ENCODE results near the gene UGT1A8.

UGT1A8 gene

DNA sequence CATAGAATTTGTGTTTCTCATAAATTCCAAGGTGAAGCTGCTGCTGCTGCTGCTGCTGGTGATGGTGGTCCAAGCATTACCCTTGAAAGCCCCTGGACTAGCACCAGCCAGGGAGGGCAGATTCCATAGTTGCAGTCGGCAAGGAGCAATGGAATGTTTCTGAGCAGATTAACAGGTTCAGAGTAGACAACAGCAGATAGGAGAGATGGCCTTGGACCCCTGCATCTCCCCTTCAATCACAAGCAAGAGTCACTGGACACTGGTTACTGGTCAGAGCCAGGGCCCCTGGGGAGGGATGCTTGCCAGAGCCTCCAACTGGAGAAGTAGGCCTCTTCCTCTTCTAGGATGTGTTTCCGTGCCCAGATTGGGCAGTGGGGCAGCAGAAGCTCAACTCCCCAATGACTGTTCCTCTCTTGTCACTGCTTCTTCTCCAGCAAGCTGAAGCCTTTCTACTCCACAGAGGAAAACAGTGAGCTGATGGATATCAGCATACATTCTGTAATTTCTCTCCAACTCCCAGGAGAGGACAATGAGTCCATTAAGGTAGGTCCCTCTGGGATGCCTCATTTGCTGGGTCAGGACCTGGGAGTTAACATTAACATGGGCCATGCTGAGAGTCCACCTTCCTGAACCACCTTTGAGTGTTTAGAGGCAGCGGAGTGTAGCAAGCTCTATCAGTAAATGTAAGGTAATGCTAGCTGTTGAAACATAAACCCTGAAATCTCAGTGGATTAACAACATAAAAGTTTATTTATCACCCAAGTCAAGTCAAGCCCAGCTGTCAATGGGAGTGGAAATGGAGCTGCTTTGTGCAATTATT lies 196.0 kb downstream of the UGT1A8 start:
- no peaks in the 10 kb centered on the region for H3K4me1 ChIP-seq (ENCODE audit: control insufficient read depth, insufficient read depth, low read length, poor library complexity, severe bottlenecking)
- H3K4me3 ChIP-seq (ENCODE audit: extremely low read depth, insufficient read depth, low read length, poor library complexity, severe bottlenecking), result no peak overlapping the region
- H3K27ac ChIP-seq (ENCODE audit: low read depth, low read length, severe bottlenecking), result no peak overlapping the region
- no peaks in the 10 kb centered on the region for H3K36me3 ChIP-seq (ENCODE audit: control insufficient read depth, insufficient read depth, low read length)
- no peaks in the 10 kb centered on the region for H3K9me3 ChIP-seq (ENCODE audit: control insufficient read depth, low read length)
- WGBS, 2 experiments (ENCODE audit: insufficient coverage in 2 of 2), result 78 to 93% methylated on average over 2 of the region's 3 CpGs

DNA sequence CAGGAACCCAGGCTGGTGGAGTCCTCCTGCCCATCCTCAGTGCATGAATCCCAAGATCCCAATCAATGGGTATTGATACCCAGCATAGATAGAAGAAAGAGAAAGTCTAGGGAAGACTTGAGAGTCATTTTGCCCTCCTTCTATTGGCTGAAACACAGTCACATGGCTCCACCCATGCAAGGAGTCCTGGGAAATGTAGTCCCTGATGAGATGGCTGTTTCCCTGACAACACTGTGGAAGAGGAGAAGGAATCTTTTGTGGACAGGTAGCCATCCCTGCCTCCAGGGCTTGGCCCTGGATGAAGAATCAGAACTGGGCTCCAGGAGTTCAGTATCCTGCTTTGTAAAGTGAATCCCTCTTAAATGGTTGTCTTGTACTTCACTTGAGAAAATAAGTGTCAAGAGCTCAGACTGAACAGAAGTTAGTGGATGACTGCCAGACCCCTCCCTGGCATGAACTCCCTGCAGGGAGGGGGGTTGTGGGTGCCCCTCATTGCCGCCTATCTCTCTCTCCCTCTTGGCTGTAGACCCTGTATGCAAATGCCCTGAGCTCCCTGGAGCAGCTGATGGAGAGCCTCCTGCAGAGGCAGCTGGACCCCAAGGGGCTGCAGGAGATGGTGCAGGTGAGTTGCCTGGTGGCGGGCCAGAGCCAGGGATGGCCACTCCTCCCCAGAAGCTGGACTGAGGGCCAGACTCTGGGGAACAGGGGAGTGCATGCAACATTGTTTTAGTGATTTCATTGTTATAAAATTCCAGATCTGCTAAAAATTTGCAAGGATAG lies 196.8 kb downstream of the UGT1A8 start:
- whole genome bisulfite sequencing, 2 experiments (ENCODE audit: insufficient coverage in 2 of 2), result 79 to 100% methylated on average over 1 to 2 of the region's 2 CpGs
- no peaks in the 10 kb centered on the region for H3K9me3 ChIP-seq (ENCODE audit: control insufficient read depth, low read length)
- no peaks in the 10 kb centered on the region for H3K36me3 ChIP-seq (ENCODE audit: control insufficient read depth, insufficient read depth, low read length)
- H3K4me1 ChIP-seq (ENCODE audit: control insufficient read depth, insufficient read depth, low read length, poor library complexity, severe bottlenecking), result no peaks in the 10 kb centered on the region
- no peak overlapping the region for H3K4me3 ChIP-seq (ENCODE audit: extremely low read depth, insufficient read depth, low read length, poor library complexity, severe bottlenecking)
- no peak overlapping the region for H3K27ac ChIP-seq (ENCODE audit: low read depth, low read length, severe bottlenecking)

DNA sequence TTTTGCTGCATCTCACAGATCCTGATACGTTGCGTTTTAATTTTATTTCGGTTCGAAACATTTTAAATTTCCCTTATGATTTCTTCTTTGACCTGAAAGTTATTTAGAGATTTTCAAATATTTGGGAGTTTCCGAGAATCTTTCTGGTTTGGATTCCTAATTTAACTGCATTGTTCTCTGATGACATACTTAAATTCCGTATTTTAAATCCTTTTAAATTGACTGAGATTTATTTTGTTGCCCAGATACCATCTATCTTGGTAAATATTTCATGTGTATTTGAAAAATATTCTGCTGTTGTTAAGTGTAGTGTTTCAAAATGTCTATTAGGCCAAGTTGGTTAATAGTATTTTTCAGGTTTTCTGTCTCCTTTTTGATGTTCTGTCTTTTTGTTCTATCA lies 198.4 kb downstream of the UGT1A8 start:
- Histone ChIP-seq H3K4me3 (ENCODE audit: extremely low read depth, insufficient read depth, low read length, poor library complexity, severe bottlenecking) (no peak overlapping the region), H3K36me3 (ENCODE audit: control insufficient read depth, insufficient read depth, low read length) (no peaks in the 10 kb centered on the region), H3K27ac (ENCODE audit: low read depth, low read length, severe bottlenecking) (no peak overlapping the region), H3K9me3 (ENCODE audit: control insufficient read depth, low read length) (no peaks in the 10 kb centered on the region), H3K4me1 (ENCODE audit: control insufficient read depth, insufficient read depth, low read length, poor library complexity, severe bottlenecking) (no peaks in the 10 kb centered on the region)
- WGBS, 2 experiments (ENCODE audit: insufficient coverage in 2 of 2), result 100% methylated on average over 1 of the region's 6 CpGs; no CpG with 5 or more reads in 1 of the 2 experiments

DNA sequence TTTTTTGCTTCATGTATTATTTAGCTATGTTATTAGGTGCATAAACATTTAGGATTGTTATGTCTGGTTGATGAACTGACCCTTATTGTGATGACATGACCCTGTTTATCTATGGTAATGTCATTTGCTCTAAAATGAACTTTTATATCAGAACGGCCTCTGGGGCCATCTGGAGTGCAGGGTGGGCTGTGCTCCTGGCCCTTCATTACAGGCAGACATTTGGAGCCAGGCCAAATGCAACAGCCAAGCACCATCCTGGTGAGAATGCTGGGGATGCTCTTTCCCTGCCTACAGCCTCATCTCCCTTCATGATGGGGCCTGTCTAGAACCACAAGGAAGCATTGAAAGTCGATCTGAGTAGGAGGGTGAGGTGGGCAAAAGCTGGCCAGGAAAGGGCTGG lies 198.9 kb downstream of the UGT1A8 start:
- H3K9me3 ChIP-seq (ENCODE audit: control insufficient read depth, low read length), result no peaks in the 10 kb centered on the region

DNA sequence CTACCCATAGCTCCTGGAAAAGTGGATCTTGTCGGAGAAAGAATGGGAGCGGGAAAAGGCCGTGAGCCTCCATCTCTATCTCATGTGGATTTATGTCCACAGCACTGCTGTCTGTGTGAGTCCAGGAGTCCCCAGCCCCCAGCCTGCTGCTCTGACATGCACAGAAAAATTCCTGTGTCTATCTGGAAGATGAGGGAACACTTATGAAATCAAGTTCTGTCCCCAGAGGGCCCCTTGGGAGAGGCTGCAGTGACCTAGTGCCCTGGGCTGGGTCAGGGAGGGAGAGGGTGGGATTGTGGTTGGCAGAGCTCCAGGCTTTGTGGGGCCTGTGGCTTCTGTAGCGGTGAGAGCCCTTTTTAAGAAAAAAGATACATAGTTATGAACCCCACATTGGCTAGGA lies 199.3 kb downstream of the UGT1A8 start:
- WGBS, 2 experiments (ENCODE audit: insufficient coverage in 2 of 2), result 100% methylated on average over 3 of the region's 4 CpGs; no CpG with 5 or more reads in 1 of the 2 experiments
- Histone ChIP-seq H3K4me3 (ENCODE audit: extremely low read depth, insufficient read depth, low read length, poor library complexity, severe bottlenecking) (no peak overlapping the region), H3K4me1 (ENCODE audit: control insufficient read depth, insufficient read depth, low read length, poor library complexity, severe bottlenecking) (no peaks in the 10 kb centered on the region), H3K9me3 (ENCODE audit: control insufficient read depth, low read length) (no peaks in the 10 kb centered on the region), H3K36me3 (ENCODE audit: control insufficient read depth, insufficient read depth, low read length) (no peaks in the 10 kb centered on the region), H3K27ac (ENCODE audit: low read depth, low read length, severe bottlenecking) (no peak overlapping the region)

More for the DNA sequence above, 198.9 kb downstream of the UGT1A8 start:
- Histone ChIP-seq H3K4me1 (ENCODE audit: control insufficient read depth, insufficient read depth, low read length, poor library complexity, severe bottlenecking) (no peaks in the 10 kb centered on the region), H3K36me3 (ENCODE audit: control insufficient read depth, insufficient read depth, low read length) (no peaks in the 10 kb centered on the region), H3K4me3 (ENCODE audit: extremely low read depth, insufficient read depth, low read length, poor library complexity, severe bottlenecking) (no peak overlapping the region), H3K27ac (ENCODE audit: low read depth, low read length, severe bottlenecking) (no peak overlapping the region)
- WGBS, 2 experiments (ENCODE audit: insufficient coverage in 2 of 2), result 86 to 88% methylated on average over 1 of the region's 2 CpGs

DNA sequence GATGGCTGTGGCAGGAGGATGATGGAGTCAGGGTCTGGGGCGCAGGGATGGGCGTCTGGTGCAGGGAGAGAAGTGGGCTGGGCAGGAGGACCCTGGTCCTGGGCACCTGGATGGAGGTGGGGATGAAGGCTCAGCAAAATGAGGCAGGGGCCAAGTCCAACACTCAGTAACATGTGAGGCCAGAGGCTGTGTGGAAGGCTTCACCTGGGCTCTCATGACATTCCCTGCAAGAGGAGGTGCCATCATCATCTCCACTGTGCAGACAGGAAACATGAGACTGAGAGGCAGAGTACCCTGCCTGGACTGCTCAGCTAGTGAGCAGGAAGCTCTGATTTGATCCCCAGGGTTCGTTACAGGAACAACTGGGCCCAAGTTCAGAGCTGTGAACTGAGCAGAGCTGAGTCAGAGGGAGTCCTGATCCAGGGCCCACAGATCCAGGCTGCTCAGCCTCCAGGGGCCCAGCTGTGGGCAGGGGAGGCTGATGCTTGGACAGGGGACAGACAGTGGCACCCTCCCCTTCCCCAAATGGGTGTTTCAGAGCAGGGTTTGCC lies 200.0 kb downstream of the UGT1A8 start:
- Histone ChIP-seq H3K27ac (ENCODE audit: low read depth, low read length, severe bottlenecking) (no peak overlapping the region), H3K9me3 (ENCODE audit: control insufficient read depth, low read length) (no peaks in the 10 kb centered on the region), H3K4me1 (ENCODE audit: control insufficient read depth, insufficient read depth, low read length, poor library complexity, severe bottlenecking) (no peaks in the 10 kb centered on the region), H3K4me3 (ENCODE audit: extremely low read depth, insufficient read depth, low read length, poor library complexity, severe bottlenecking) (no peak overlapping the region), H3K36me3 (ENCODE audit: control insufficient read depth, insufficient read depth, low read length) (no peaks in the 10 kb centered on the region)
- WGBS, 2 experiments (ENCODE audit: insufficient coverage in 2 of 2), result 83 to 90% methylated on average over 3 of the region's 3 CpGs

DNA sequence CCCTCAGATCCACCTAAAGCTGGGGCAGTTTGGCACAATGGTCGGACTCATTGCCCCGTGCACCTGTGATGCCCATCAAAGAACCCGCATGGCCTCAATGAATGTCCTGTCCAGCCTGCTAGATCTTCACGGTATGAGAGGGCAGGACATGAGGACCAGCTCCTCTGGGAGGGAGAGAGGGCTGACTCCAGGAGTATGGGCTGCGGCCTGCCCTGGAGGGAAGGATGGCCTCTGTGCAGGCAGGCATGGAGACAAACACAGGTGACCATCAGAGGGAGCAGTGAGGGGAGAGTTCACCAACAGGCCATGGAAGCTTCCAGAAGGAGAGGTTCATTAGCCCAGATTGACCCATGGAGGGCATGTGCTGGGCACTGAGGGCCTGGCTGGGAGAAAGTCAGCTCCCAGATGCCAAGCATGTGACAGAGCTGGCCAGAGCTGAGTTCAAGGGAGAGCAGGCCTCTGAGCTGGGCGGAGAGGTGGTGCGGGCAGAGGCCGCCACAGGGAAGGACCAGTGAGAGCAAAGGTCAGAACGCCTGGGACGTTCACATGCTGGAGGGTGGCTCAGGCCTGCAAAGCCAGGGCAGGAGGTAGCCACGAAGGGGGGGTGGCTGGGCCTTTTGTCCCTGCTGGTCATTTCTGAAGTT lies 200.7 kb downstream of the UGT1A8 start:
- 90 to 91% methylated on average over 11 of the region's 11 CpGs for WGBS, 2 experiments (ENCODE audit: insufficient coverage in 2 of 2)
- Histone ChIP-seq H3K9me3 (ENCODE audit: control insufficient read depth, low read length) (no peaks in the 10 kb centered on the region), H3K4me1 (ENCODE audit: control insufficient read depth, insufficient read depth, low read length, poor library complexity, severe bottlenecking) (no peaks in the 10 kb centered on the region), H3K27ac (ENCODE audit: low read depth, low read length, severe bottlenecking) (no peak overlapping the region), H3K36me3 (ENCODE audit: control insufficient read depth, insufficient read depth, low read length) (no peaks in the 10 kb centered on the region), H3K4me3 (ENCODE audit: extremely low read depth, insufficient read depth, low read length, poor library complexity, severe bottlenecking) (no peak overlapping the region)

DNA sequence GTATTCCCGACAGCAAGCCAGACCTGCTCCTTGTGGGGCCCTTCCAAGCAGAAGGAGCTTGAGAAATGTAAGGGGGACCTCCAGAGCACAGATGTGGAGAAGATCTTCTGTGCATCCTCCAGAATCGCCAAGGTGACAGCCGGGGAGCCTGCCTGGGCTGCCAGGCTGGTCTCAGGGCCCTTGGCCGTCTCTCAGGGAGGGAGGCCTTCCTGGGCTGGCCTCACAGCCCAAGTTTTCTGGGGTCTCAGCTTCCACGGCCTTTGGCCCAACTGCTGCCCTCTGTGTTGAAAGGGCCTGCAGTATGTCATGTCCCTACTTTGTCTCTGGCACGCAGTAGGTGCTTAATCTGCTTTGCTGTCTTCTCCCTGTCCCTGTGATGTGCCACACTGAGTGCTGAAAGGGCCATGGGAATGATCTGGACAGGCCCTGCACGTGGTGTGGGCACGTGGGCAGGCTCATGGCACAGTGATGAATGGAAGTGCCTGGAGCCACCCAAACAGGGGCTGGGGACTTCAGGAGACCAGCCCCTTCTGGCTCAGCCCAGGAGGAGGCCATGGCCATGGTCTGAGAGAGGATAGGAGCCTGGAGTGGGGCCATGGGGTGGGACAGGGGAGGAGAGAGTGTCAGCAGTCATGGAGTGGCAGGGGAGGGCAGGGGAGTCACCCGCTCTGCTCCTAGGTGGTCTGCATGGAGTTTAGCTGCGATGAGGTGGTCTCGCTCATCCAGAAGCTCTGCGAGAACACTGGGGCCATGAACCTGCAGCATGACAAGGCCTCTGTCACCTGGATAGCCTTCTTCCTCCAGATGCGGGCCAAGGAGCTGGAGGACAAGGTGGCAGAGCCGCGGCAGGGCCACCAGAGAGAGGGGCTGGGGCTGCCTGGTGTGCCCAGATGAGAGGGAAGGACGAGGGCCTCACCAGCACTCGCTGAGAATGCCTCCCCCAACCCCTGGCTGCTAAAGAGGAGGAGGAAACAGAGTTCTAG lies 201.5 kb downstream of the UGT1A8 start:
- H3K4me1 ChIP-seq (ENCODE audit: control insufficient read depth, insufficient read depth, low read length, poor library complexity, severe bottlenecking), result no peaks in the 10 kb centered on the region
- WGBS, 2 experiments (ENCODE audit: insufficient coverage in 2 of 2), result 77 to 81% methylated on average over 14 to 15 of the region's 17 CpGs
- no peak overlapping the region for H3K27ac ChIP-seq (ENCODE audit: low read depth, low read length, severe bottlenecking)
- H3K4me3 ChIP-seq (ENCODE audit: extremely low read depth, insufficient read depth, low read length, poor library complexity, severe bottlenecking), result no peak overlapping the region
- no peaks in the 10 kb centered on the region for H3K36me3 ChIP-seq (ENCODE audit: control insufficient read depth, insufficient read depth, low read length)
- H3K9me3 ChIP-seq (ENCODE audit: control insufficient read depth, low read length), result no peaks in the 10 kb centered on the region

DNA sequence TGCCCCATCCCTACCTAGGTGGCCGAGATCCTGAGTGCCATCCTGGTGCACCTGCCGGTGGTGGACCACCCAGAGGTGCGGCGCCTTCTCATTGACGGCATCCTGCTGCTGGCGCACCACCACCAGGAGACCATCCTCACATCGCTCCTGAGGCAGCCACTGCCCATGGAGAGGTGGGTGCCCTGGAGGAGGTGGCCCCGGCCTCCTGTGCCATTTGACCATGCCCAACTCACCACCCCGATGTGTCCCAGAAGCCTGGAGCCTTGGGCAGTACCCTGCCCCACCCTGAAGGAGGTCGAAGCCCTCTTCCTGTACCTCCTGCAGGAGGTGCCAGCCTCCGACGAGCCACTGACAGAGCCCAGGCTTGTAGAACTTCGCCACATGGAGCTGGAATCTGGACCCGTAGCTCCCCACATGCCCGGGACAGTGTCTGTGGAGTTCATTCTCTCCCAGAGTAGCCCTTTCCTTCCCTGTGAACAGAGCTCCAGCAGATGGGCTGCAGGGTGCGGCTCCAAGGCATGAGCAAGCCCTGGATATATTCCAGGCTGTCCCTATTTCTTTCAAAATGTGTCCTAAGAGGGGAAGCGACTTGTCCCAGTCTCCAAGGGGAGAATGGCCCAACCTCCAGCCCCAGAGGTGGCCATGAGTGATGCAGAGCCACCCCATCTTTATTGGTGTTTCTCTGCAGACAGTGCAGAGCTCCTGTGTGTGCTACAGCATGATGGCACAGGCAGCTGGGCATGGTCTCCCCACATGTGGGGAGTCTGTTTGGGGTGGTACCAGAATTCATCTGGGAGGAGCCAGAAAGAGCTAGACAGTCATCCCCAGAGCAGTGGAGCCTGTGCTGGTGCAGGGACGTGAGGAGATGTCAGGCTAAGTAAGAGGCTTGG lies 202.7 kb downstream of the UGT1A8 start:
- Histone ChIP-seq H3K36me3 (ENCODE audit: control insufficient read depth, insufficient read depth, low read length) (no peaks in the 10 kb centered on the region), H3K9me3 (ENCODE audit: control insufficient read depth, low read length) (no peaks in the 10 kb centered on the region), H3K27ac (ENCODE audit: low read depth, low read length, severe bottlenecking) (no peak overlapping the region), H3K4me3 (ENCODE audit: extremely low read depth, insufficient read depth, low read length, poor library complexity, severe bottlenecking) (no peak overlapping the region), H3K4me1 (ENCODE audit: control insufficient read depth, insufficient read depth, low read length, poor library complexity, severe bottlenecking) (no peaks in the 10 kb centered on the region)
- WGBS, 2 experiments (ENCODE audit: insufficient coverage in 2 of 2), result 87 to 92% methylated on average over 15 to 16 of the region's 18 CpGs
